ENCODE measurements around the gene FOLR1.

The FOLR1 gene

GRCh38 chr11:72236774-72237111 is 44.8 kb downstream of the FOLR1 start:
- DNase-seq, result no peak

- no peak for DNase-seq
Observed at GRCh38 chr11:72237112-72237931, 45.4 kb downstream of the FOLR1 start.

DNA sequence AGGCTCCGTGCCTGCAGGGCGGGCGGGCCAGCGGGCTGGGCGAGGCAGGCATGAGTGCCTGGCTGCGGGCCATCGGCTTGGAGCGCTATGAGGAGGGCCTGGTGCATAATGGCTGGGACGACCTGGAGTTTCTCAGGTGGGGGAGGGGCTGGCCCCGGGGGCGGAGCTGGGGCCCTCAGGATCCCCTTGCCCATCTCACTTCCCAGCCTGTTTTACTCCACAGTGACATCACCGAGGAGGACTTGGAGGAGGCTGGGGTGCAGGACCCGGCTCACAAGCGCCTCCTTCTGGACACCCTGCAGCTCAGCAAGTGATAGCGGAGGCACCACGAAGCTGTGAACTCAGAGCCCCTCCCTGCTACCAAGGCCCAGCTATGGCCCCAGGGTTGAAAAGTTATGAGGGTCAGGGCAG is 46.1 kb downstream of the FOLR1 start:
- no peak for DNase-seq

- DNase-seq, result no peak
Observed at GRCh38 chr11:72238492-72239312, 46.8 kb downstream of the FOLR1 start.

- peak; percentile 17 for DNase-seq
Observed at GRCh38 chr11:72239313-72239848, 47.4 kb downstream of the FOLR1 start.

DNA sequence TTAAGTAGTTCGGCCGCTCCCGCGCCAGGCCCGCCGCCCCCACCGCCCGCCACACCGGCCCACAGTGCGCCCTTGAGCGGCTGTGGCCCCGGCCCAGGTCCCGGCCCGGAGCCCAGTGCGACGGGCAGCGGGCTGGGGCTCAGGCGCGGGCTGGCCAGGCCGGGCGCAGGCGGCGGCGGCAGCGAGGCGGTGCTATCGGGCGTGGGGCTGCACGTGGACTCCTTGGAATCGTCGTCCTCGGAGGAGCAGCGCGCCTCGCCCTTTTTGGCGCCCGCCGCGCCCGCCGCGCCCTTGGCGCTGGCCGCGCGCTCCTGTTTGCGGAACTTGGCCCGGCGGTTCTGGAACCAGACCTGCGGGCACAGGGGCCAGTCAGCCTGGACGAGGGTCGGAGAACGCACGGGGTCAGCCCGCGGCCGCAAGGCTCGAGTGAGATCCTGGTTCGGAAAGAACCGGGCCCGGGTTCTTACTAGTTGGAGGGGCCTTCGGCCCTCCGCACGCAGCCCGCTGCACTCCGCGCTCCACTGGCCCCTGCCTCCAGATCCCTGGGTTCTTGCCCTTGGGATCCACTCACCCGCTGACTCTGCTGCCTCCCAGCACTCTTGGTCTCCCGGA is 48.0 kb downstream of the FOLR1 start:
- DNase-seq, result no peak

DNA sequence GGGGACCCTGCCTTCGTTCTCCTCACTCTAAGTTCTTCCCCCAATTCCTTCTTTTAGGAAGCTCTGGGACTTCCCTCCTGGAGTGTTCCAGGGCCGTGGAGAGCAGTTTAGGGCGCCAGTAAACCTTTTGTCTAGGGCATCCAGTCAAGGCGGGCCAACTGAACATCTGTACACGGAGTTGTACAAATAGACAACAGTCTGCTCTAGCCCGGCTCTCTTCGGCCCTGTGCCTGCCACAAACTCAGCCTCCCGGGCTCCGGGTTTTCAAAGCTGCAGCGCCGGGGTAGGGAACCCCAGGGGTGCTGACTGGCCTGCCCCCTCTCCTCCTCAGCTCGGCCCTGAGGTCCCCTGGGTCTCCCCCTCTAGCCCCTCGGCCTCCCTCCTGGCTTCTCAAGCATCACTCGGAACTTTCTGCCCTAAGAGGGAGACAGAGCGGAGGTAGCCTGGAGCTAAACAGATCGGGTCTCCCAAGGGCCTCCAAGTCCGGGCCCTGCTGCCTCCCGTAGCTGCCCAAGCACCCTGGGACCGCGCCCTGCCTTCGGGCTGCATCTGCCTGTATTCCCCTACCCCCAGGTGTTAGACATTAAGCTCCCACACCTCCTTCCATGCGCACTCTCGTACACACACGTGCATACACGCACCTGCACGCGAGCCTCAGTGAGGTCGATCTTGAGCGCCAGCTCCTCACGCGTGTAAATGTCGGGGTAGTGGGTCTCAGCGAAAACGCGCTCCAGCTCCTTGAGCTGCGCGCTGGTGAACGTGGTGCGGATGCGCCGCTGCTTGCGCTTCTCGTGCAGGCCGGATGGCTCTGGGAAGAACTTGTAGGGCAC is 48.7 kb downstream of the FOLR1 start:
- no peak for DNase-seq

- DNase-seq, result no peak
Observed at GRCh38 chr11:72241291-72241781, 49.4 kb downstream of the FOLR1 start.

DNA sequence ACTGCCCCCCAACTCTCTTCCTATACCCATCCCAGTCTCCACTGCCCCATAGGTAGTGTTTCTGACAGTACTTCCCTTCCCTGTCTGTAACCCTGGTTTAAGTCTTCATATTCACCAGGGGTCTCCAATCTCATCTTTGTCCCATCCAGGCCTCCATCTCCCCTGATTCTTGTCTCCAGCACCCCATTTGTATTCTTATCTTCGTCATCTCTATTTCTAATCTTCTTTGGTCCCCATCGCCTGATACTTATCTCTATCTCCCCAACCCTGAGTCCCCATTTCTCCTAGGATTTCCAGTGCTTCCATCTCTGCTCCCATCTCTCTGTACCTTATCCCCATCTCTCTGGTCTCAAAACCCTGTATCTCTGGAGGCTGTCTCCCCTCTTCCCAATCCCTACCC is 50.2 kb downstream of the FOLR1 start:
- no peak for DNase-seq

- no peak for DNase-seq
Observed at GRCh38 chr11:72243173-72244059, 51.5 kb downstream of the FOLR1 start.

- no peak for DNase-seq
Observed at GRCh38 chr11:72244060-72244360, 52.1 kb downstream of the FOLR1 start, which contains the start of gene PHOX2A. Gene PHOX2A (minus strand): TSS chr11:72244176. CDS start chr11:72244004, 172 bp downstream.

DNA sequence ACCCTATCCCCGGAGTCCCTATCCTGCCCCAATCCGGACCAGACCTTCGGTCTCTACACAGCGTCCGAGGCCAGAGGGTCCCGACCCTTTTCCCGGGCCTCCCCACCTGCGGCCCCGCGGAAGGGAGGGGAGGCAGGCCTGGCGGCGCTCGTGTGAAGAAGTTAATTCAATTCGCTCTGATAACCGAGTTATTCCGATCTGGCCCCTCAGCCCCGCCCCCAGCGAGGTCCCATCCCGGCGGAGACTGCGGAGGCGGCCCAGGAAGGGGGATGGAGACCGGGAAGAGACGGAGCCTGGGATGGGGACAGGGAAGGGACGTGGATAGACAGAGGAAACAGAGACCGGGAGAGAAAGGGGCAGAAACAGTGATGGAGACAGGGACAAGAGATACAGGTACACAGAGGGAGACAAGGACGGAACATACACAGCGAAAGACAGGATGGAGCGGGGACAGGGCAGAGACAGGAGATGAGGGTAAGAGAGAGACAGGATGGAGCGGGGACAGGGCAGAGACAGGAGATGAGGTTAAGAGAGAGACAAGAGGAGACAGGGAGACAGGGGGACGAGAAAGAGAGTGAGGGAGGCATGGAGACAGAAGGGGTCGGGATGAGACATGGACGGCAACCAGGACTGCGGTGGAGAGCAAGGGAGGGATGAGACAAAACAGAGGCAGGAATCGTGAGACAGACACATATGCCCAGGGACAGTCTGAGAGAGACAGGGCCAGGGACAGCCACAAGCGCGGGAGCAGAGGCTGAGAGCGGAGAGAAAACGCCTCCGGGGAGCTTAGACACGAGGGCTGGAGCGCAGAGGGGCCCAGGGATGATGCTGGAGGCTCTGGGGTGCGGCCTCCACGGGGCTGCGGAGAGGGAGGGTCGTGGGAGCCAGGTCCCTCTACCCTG is 52.7 kb downstream of the FOLR1 start:
- no peak for DNase-seq

- no peak for DNase-seq
Observed at GRCh38 chr11:72245263-72245816, 53.4 kb downstream of the FOLR1 start.
